ENCODE data around the gene HGS.
"Not testable (repeated sequence)": the region's sequence is repeated elsewhere in the genome, so short reads cannot be mapped to it uniquely, and the experiment has no call there.

HGS gene

DNA sequence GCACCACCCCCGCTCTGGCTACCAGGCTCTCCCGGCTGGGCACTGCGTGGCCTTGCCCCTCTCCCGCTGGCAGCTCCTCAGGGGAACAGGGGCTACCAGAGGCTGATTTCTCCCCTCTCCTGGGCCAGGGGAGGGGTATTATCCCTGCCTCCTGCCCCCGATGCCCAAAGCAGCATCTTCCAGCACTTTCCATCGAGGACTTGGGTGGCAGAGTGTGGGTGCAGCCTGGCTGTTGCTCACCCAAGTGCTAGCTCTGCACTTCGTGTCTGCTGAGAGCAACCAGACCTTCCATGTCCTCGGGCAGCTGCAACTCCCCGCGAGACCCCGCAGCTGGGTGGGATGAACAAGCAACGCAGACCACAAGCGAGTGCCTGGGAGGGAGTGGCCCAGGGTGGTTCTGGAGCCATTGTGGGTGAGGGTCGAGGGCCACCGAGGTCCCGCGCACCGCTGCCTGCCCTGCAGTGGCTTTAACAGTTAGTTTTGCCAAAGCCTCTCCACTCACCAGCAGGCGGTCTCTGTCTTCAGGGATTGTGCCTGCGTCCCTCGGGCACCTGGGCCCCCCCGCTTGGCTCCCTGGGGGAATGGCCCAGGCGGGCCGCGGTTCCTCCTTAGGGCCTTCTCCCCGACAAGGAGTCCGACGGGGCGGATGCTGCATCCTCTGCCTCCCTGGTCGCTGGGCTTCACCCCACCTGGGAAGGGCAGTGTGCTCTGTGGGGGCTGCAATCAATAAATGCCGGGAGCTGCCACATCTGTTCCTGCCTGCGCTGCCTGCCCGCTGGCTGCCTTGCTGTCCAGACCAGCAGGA, 36.7 kb downstream of the HGS start:
- DNase-seq (ENCODE audit: low read depth): no peak

DNA sequence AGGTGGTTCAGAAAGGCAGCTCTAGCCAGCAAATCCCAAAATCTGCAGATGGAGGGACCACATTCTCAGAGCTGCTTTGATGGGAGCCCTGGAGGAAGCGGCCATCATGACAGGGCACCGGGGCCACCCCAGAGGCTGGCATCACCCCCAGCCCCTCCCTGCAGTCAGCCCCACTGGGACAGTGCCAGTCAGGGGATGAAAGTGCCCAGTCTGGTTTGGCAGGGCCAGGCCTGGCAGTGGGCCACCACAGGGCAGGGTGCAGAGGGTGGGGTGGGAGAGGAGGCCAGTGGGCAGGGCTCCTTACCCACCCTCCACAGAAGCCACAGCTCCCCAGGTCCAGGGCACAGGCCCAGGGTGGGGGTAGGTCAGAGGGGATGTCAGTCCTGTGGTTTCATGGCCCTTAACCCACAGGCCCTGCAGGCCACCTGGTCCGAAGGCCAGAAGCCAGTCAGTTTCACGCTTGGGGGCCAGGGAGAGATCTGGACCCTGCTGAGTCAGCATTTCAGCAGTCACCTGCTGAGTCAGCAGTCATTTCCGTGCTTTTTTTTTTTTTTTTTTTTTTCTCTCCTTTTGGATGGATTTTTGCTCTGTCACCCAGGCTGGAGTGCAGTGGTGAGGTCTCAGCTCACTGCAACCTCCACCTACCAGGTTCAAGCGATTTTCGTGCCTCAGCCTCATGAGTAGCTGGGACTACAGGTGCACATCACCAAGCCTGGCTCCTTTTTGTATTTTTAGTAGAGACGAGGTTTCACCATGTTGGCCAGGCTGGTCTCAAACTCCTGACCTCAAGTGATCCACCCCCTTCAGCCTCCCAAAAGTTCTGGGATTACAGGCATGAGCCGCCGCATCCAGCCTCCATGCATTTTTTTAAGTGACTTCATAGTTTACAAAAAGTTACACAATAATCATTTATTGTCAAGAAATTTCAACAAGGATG, 38.6 kb downstream of the HGS start:
- no peak for DNase-seq (ENCODE audit: low read depth)

DNA sequence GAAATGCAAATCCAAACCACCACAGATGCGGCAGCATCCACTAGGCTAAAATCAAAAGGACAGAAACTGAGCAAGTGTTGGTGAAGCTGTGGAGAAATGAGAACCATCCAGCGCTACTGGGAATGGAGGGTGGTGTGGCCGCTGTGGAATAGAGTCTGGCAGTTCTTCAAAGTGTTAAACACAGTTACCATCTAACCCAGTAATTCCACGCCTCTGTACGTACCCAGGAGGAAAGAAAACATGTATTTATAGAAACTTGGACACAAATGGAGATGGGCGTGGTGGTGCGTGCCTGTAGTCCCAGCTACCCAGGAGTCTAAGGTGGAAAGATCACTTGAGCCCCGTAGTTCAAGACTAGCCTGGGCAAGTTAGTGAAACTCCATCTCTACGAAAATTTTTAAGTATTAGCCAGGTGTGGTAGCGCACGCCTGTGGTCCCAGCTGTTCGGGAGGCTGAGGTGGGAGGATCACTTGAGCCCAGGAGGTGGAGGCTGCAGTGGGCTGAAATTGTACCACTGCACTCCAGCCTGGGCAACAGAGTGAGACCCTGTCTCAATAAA, 39.9 kb downstream of the HGS start:
- no peak for DNase-seq (ENCODE audit: low read depth)

DNA sequence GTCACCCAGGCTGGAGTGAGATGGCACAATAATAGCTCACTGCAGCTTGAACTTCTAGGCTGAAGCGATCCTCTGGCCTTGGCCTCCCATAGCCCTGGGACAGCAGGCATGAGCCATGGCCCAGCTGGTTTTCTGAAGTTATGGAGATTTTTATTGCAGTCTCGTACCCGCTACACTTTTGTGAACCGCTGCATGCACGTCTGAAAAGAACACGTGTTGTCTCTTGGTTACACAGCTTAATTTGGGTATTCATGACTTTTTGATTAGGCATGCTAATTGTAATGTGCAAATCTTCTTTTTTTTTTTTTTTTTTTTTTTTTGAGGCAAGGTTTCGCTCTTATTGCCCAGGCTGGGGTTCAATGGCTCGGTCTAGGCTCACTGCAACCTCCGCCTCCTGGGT, 41.6 kb downstream of the HGS start:
- DNase-seq (ENCODE audit: low read depth): no peak

DNA sequence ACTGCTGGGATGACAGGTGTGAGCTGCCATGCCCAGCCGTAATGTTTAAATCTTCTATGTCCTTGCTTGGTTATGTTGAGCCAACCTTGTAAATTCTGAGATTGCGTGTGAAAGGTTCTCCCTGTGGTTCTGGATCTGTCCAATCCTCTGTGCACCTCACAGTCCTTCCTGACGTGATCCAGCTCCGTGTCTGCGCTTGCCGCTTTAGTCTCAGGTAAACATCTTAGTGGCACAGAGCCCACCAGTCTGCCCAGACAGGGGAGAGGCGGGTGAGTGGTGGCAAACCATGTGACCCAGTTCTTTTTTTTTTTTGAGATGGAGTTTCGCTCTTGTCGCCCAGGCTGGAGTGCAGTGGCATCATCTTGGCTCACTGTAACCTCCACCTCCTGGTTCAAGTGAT, 42.2 kb downstream of the HGS start:
- no peak for DNase-seq (ENCODE audit: low read depth)

DNA sequence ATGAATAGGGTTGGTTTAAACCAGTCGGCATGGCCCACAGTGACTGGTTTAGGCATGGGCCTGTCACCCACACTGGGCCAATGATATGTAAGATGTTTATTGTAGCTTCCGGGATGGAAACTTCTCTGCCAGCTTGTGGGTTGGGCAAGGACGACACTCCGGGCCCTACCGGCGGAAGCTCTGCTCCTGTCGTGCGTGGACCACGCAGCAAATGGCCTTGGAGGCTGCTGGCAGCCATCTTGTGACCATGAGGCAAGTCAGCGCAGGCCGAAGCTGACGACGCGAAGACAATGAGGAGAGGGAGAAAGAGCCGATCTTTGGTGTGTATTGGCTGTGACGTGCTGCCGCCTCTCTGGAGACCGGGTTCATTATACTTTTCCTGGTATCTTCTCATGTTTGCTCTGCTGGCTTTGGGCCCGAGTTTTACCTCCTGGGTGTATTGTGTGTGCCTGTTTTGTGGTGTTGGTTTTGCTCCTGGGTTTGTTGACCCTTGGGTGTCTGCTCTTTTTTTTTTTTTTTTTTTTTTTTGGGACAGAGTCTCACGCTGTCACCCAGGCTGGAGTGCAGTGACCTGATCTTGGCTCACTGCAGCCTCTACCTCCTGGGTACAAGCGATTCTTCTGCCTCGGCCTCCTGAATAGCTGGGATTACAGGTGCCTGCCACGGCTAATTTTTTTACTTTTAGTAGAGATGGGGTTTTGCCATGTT, 43.7 kb downstream of the HGS start:
- DNase-seq (ENCODE audit: low read depth): no peak

DNA sequence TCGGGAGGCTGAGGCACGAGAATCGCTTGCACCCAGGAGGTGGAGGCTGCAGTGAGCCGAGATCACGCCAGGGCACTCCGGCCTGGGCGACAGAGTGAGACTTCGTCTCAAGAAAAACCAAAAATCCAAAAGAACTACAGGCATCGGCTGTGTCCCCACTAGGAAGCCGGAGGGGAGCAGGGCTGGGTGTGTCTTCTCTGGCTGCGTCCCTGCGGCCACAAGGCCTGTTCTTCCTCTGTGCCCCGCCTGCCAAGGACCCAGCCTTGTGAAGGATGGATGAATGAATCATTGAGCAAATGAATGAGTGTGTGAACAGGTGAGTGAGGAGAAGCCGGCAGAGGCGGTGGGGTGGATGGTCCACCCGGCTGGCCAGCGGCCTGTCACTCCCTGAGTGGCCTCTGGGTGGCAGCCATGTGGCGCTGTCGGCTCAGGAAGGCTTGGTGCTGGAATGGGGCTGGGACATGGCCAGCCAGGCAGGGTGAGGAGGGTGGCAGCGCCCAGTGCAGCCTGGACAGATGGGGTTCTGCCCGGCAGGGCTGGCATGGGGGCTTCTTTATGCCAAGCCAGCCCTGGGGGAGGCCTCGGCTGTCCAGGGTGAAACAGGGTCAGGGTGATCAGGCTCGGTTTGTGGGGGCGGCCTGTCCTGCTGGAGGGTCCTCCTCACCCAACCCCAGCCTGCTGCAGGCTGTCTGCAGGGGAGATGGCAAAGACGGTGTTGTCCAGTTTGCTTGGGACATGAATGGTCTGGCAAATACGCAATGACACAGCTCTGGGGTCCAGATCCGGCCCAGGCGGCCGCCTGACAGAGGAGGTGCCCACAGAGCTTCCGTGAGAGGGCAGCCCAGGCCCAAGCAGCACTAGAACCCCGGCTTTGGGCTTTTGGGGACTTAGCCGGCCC, 49.9 kb downstream of the HGS start:
- DNase-seq (ENCODE audit: low read depth): peak; percentile 47

DNA sequence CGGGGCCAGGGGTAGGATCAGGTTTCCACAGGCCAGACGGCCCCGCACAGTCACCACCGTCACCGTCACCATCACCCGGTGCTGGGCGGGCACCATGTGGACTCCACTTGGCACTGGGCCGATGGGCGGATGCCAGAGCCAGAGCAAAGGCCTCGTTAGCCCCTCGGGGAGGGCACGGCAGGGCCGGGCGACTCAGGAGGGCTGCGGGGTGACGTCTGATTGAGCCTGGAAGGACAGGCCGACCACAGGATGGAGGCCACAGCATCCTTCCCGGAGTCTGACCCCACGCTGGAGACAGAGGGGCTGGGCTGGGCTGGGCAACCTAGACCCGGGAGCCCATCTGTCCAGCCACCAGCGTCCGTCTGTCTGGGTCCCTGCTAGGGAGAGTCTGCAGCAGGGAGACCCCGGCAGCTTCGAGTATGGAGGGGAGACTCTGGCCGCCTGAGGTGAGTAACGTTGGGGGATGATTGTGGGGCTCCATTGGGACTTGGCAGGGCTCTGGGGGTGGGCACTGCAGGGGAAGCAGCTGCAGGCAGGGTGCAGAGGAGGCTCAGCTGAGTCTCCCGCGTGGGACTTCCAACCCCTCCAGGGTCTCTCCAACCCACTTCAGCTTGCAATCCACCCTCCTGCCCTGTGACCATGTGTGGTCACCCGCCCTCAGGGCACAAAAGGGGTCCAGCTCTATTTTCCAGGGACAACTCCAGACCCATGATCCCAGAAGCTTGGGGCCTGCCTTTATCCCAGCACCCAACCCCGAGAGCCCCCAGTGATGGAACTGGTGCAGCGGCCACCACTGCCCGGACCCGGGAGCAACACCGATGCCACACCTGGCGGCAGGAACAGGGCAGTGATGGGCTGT, 50.8 kb downstream of the HGS start:
- DNase-seq (ENCODE audit: low read depth): no peak

DNA sequence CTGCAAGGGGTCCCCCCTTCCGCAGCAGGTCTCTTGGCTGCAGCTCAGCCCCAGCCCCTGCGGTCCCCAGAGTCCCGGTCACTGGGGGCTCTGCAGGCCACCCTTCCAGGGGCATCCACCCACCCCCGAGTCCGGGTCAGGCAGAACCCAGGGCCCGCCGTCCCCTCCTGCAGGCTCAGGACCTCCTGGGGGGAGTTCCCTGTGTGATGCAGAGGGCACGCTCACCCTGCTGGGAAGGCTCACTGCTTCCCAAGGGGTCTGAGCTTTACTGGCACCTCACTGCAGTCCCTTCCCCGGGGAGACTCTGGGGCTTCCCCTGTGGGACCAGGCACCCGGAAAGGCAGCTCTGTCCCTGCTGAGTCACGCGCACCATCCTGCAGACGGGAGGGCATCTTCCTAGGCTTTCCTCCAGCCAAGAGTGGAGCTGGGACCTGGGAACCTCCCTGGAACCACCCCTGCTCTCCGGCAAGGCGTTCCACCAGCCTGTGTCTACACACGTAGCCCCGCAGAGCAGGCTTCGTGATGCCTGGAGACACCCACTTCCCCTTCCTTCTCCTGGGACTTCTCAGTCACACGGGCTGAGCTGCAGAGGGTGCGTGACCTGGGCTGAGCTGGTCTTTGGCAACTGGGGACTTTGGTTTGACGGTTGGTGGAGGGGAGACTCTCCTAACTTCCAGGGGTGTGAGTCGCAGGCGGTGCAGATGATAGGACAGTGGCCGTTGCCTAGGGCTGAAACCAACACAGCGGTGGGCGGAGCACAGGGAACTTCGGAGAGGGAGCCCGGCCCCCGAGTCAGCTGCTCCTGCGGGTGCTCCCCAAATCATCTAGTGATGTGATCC, 51.7 kb downstream of the HGS start:
- no peak for DNase-seq (ENCODE audit: low read depth)

DNA sequence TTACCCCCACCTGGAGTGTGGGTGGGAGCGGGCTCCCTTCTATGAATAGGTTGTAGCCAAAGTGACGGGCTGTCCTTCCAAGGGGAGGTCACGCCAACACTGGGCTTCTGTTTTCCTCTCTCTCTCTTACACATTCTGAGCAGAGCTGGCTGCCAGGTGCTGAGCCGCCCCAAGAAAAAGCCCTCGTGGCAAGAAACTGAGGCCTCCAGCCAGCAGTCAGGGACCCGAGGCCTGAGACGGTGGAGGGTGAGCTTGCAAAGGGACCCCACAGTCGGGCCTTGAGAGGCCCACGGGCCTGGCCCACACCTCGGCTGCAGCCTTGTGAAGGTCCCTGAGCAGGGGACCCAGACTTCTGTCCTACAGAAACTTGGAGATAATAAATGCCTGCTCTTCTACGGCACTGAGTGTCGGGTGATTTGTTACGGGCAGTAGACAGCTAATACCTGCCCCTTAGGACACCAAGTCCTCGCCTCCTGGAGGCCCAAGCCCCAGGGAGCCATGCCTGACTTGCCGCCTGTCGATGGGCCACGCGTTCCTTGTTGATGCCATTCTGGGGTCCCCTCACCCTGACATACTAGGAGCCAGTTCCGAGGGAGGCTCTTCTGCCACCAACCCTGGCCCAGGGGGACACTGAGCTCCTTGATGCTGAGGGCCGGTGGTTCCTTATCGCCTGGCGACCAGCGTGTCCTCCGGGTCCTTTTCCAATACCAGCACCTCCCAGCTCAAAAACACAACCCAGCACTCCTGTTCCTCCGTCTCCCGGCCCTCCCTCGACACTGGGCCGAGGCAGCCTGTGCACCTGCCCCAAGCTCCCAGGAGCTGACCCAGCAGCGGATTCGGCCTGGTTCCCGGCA, 54.4 kb downstream of the HGS start:
- no peak for DNase-seq (ENCODE audit: low read depth)

DNA sequence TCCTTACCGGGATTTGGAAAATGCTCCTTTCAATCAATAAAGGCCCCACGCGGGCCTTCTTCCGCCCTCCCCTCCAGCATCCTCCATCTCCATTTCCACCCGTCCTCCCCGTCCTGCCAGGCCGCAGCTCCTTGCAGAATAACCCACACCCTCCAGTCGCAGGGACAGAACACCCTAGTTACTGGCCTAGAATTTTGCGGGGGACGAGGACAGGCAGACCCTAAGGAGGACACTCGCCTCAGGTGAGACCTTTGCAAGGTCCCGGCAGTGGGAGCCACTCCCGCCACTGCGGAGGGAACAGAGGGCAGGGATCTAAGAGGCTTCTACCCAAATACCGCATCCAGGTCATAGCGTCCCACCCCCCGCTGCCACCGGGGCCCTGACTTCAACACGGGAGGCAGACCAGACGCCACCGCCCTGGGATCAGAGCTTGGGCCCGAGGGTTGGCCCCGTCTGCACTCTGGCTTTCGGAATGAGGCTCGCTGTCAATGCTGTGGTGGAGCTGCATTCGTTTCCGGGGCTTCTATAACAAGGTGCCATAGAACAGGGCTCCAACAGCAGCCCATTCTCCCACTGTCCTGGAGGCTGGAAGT, 55.1 kb downstream of the HGS start:
- no peak for DNase-seq (ENCODE audit: low read depth)

DNA sequence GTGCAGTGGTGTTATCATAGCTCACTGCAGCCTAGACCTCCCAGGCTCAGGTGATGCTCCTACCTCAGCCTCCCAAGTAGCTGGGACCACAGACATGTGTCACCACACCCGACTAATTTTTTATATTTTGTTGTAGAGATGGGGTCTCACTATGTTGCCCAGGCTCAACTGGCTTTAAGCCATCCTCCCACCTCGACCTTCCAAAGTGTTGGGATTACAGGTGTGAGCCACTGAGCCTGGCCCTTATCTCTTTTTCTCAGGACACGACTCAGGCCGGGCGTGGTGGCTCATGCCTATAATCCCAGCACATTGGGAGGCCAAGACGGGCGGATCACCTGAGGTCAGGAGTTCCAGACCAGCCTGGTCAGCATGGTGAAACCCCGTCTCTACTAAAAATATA, 55.8 kb downstream of the HGS start:
- not testable (repeated sequence) for DNase-seq (ENCODE audit: low read depth)

DNA sequence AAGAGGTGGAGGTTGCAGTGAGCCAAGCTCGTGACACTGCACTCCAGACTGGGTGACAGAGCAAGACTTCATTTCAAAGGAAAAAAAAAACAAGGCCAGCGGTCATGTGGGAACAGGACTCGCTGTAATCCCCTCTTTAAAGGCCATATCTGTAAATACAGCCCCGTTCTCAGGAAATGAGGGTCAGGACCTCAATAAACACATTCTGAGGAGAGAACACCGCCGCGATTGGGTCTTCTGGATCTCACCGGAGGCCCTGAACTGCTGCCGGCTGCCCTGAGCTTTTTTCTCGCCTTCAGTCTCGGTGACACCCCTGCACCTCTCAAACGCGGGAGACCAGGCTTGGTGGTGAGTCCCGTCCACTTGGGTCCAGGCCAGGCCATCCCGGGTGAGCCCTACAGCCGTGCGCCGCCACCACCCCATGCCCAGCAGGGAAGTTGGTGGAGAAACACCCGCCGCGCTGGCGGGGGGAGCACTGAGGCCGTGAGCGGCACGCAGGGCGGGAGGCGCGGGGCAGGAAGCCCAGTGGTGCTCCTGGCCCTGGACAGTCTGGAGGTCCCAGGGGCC, 56.7 kb downstream of the HGS start:
- DNase-seq (ENCODE audit: low read depth): no peak

DNA sequence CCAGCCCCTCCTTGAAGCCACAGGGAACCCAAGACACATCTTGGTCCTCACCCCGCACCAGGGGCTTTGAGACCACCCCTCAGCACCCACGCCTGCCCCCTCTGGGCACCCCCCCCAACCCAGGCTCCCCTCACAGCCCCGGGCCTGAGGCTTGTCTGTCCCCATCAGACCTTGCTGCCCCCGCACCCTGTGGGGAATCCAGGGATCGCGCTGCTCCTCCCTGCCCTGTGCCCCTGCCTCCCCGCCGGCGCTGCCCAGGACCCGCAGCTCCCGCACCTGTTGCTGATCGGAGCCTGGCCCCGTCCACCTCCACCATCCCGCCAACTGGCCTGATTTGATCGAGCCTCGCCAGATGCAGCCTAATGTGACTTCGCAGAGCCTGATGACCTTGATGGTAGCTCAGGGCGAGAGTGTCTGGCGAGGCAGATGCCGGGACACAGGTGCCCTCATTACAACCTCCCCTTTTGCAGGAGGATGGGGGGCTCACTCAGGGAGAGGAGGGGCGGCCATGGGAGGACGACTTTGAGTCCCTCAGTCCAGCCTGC, 57.3 kb downstream of the HGS start:
- DNase-seq (ENCODE audit: low read depth): no peak

DNA sequence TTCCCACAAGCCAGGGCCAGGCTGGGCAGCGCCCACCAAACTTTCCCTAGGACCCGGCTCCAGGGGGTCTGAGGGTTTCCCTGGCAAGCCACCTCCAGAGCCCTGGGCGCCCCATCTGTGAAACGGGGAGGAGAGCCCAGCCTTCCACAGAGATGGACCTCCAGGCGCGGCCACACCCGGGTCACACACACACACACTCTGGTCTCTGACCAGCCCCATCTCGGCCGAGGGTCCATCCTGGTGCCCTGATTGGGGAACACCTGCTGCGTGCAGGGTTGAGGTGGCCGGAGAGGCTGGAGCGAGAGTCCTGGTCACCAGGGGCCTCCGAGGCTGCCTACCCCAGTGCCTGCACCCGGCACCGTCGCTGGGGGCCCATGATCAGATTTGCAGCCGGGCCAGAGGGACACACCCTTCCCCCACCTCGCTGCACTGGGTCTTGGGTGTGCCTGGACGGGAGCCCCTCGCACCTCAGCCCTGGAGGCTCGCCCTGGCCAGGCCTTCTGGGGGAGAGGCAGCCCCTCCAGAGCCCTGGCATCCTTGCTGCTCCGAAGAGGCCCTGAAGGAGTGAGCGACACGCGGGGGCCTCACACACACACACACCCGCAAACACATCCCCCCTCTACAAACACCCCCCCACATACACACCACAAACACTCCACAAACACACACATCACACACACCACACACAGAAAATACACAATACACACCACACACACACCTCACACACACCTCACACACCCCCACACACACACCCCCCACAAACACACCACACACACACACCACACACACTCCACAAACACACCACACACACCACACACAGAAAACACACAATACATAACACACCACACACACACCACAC, 58.0 kb downstream of the HGS start:
- DNase-seq (ENCODE audit: low read depth): no peak

Measured in activated T-helper 9 cell treated with anti-CD3 and anti-CD28 coated beads, Interleukin-2, amount 50 U/mL, for 16 hours (primary cell).